ENCODE data around the gene KLHL4. TPM values are rescaled to one million over a fixed set of nuclear protein-coding genes. Genes with fewer than 3 reads are reported as not detected.

Gene KLHL4
- total RNA-seq, 2 experiments from 2014 or later: not detected

- H3K36me3 Mint-ChIP-seq (ENCODE audit: low read depth): peaks cover 5% of the 10 kb centered on the region
- H3K27me3 ChIP-seq (ENCODE audit: control insufficient read depth in 1 of 2, insufficient read depth in 2 of 2, low read length in 2 of 2): no peaks in the 10 kb centered on the region
- H3K9me3 Mint-ChIP-seq: peaks cover 7% of the 10 kb centered on the region
- POLR2A ChIA-PET: no interaction called here
- no peak for TF ChIP-seq CTCF (IDR thresholded peaks at IDR 0.05)
- H3K27me3 Mint-ChIP-seq: no peaks in the 10 kb centered on the region
- no peak overlapping the region for H3K27ac ChIP-seq (ENCODE audit: low read depth in 1 of 2, low read length in 2 of 2)
- H3K4me1 ChIP-seq (ENCODE audit: insufficient read depth, low read length): no peaks in the 10 kb centered on the region
- DNase-seq (no peak), ATAC-seq (ENCODE audit: poor library complexity) (no peak)
- no peaks in the 10 kb centered on the region for H3K36me3 ChIP-seq (ENCODE audit: insufficient read depth, low read length)
- no peak overlapping the region for H3K27ac Mint-ChIP-seq
- no peaks in the 10 kb centered on the region for H3K4me1 Mint-ChIP-seq (ENCODE audit: low read depth)
- intact Hi-C loops (cut with DNase I, micrococcal nuclease): no loop called here
- H3K4me3 ChIP-seq (ENCODE audit: low read length): no peak overlapping the region
- H3K9me3 ChIP-seq (ENCODE audit: control insufficient read depth in 1 of 2, insufficient read depth in 1 of 2, low read length in 2 of 2): peaks cover 0 to 3% of the 10 kb centered on the region in 2 experiments
- H3K4me3 Mint-ChIP-seq: no peak overlapping the region
- CTCF ChIA-PET: interaction anchor here (1.2 kb wide), 1 partner anchor 44 kb away, joined by 3 read pairs; no protein-coding TSS in a partner anchor
Observed at GRCh38 chrX:87706134-87706533, 188.5 kb downstream of the KLHL4 start.

- Mint-ChIP-seq H3K4me1 (ENCODE audit: low read depth) (no peaks in the 10 kb centered on the region), H3K36me3 (ENCODE audit: low read depth) (peaks cover 5% of the 10 kb centered on the region), H3K27ac (no peak overlapping the region), H3K9me3 (peaks cover 7% of the 10 kb centered on the region), H3K4me3 (no peak overlapping the region), H3K27me3 (no peaks in the 10 kb centered on the region)
- DNase-seq: no peak
- no peaks in the 10 kb centered on the region for H3K27me3 ChIP-seq (ENCODE audit: control insufficient read depth in 1 of 2, insufficient read depth in 2 of 2, low read length in 2 of 2)
- H3K36me3 ChIP-seq (ENCODE audit: insufficient read depth, low read length): no peaks in the 10 kb centered on the region
- no peak for TF ChIP-seq CTCF (IDR thresholded peaks at IDR 0.05)
- H3K4me1 ChIP-seq (ENCODE audit: insufficient read depth, low read length): no peaks in the 10 kb centered on the region
- POLR2A ChIA-PET: no interaction called here
- CTCF ChIA-PET: no interaction called here
- intact Hi-C loops (cut with DNase I, micrococcal nuclease): no loop called here
- H3K4me3 ChIP-seq (ENCODE audit: low read length): no peak overlapping the region
- no peak for ATAC-seq (ENCODE audit: poor library complexity)
- H3K27ac ChIP-seq (ENCODE audit: low read depth in 1 of 2, low read length in 2 of 2): no peak overlapping the region
- peaks cover 0 to 3% of the 10 kb centered on the region in 2 experiments for H3K9me3 ChIP-seq (ENCODE audit: control insufficient read depth in 1 of 2, insufficient read depth in 1 of 2, low read length in 2 of 2)
Observed at GRCh38 chrX:87710580-87710979, 193.0 kb downstream of the KLHL4 start.
